Measurements from ENCODE around the gene CUTC. TPM values are rescaled to one million over a fixed set of nuclear protein-coding genes. Genes with fewer than 3 reads are reported as not detected.

CUTC gene
- total RNA-seq, 1 donor from 2014 or later = 10.3 TPM

- no peaks in the 10 kb centered on the region for H3K4me1 ChIP-seq (ENCODE audit: insufficient read depth, low read length)
- H3K36me3 Mint-ChIP-seq (ENCODE audit: low read depth, unreplicated experiment) = no peaks in the 10 kb centered on the region
- H3K79me2 ChIP-seq (ENCODE audit: insufficient read depth, low read length) = no peaks in the 10 kb centered on the region
- no peak for FAIRE-seq
- H3K36me3 ChIP-seq (ENCODE audit: insufficient read depth, low read length) = no peaks in the 10 kb centered on the region
- DNase-seq (ENCODE audit: low read depth) = no peak
- H2AFZ ChIP-seq (ENCODE audit: low read depth, low read length) = no peak overlapping the region
- H3K27ac ChIP-seq (ENCODE audit: low read depth, low read length) = no peak overlapping the region
- H4K20me1 ChIP-seq (ENCODE audit: insufficient read depth, low read length) = no peaks in the 10 kb centered on the region
- H3K4me2 ChIP-seq (ENCODE audit: low read length) = no peak overlapping the region
- no peak overlapping the region for H3K4me3 ChIP-seq (ENCODE audit: insufficient read depth, low read depth, low read length)
- no peaks in the 10 kb centered on the region for H3K4me1 Mint-ChIP-seq (ENCODE audit: low read depth, unreplicated experiment)
- no peak overlapping the region for H3K4me3 Mint-ChIP-seq (ENCODE audit: unreplicated experiment)
- no peak overlapping the region for H3K27ac Mint-ChIP-seq (ENCODE audit: unreplicated experiment)
- no peak for TF ChIP-seq EZH2 (IDR thresholded peaks at IDR 0.05; ENCODE audit: insufficient read depth, low read length)
- TF ChIP-seq, protein P1, sequence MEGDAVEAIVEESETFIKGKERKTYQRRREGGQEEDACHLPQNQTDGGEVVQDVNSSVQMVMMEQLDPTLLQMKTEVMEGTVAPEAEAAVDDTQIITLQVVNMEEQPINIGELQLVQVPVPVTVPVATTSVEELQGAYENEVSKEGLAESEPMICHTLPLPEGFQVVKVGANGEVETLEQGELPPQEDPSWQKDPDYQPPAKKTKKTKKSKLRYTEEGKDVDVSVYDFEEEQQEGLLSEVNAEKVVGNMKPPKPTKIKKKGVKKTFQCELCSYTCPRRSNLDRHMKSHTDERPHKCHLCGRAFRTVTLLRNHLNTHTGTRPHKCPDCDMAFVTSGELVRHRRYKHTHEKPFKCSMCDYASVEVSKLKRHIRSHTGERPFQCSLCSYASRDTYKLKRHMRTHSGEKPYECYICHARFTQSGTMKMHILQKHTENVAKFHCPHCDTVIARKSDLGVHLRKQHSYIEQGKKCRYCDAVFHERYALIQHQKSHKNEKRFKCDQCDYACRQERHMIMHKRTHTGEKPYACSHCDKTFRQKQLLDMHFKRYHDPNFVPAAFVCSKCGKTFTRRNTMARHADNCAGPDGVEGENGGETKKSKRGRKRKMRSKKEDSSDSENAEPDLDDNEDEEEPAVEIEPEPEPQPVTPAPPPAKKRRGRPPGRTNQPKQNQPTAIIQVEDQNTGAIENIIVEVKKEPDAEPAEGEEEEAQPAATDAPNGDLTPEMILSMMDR (IDR thresholded peaks at IDR 0.05; ENCODE audit: insufficient read depth, low read depth, low read length) = no peak
- H3K9me3 ChIP-seq (ENCODE audit: insufficient read depth, low read depth, low read length) = no peaks in the 10 kb centered on the region
- H3K9me3 Mint-ChIP-seq (ENCODE audit: unreplicated experiment) = no peaks in the 10 kb centered on the region
- no peak overlapping the region for H3K9ac ChIP-seq (ENCODE audit: low read length)
- no peaks in the 10 kb centered on the region for H3K27me3 ChIP-seq (ENCODE audit: insufficient read depth, low read length)
- H3K27me3 Mint-ChIP-seq (ENCODE audit: low read depth, unreplicated experiment) = peaks cover 11% of the 10 kb centered on the region
Observed at GRCh38 chr10:99799613-99800012, 67.6 kb downstream of the CUTC start.

DNA sequence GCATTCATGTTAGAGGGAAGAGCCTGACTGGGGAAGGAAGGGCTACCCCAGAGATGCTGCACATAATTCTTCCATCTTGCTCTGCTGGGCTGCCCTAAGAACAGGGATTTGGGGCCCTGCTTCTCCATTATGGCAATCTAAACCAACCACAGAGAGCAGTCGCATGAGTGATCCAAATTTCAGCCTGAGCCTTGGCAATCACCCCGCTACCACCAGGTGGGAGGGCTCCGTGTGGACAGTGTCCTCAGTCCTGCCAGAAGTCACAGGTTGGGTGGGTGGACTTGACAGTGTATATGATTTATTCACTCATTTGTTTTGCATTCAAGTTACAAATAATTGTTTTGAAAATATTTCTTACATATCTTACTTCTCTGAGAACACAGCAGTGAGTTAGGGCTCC lies 72.4 kb downstream of the CUTC start:
- TF ChIP-seq EZH2 (IDR thresholded peaks at IDR 0.05; ENCODE audit: insufficient read depth, low read length) = no peak
- TF ChIP-seq, protein P1 (IDR thresholded peaks at IDR 0.05; ENCODE audit: insufficient read depth, low read depth, low read length) = no peak
- no peak for DNase-seq (ENCODE audit: low read depth)
- Histone ChIP-seq H4K20me1 (ENCODE audit: insufficient read depth, low read length) (no peaks in the 10 kb centered on the region), H3K4me2 (ENCODE audit: low read length) (no peak overlapping the region), H3K9me3 (ENCODE audit: insufficient read depth, low read depth, low read length) (no peaks in the 10 kb centered on the region), H3K4me1 (ENCODE audit: insufficient read depth, low read length) (no peaks in the 10 kb centered on the region), H3K79me2 (ENCODE audit: insufficient read depth, low read length) (no peaks in the 10 kb centered on the region), H3K36me3 (ENCODE audit: insufficient read depth, low read length) (no peaks in the 10 kb centered on the region), H3K9ac (ENCODE audit: low read length) (no peak overlapping the region), H3K27me3 (ENCODE audit: insufficient read depth, low read length) (no peaks in the 10 kb centered on the region), H3K4me3 (ENCODE audit: insufficient read depth, low read depth, low read length) (no peak overlapping the region), H3K27ac (ENCODE audit: low read depth, low read length) (no peak overlapping the region), H2AFZ (ENCODE audit: low read depth, low read length) (no peak overlapping the region)
- no peak overlapping the region for H3K27ac Mint-ChIP-seq (ENCODE audit: unreplicated experiment)
- no peak for FAIRE-seq
- H3K4me3 Mint-ChIP-seq (ENCODE audit: unreplicated experiment) = no peak overlapping the region
- no peaks in the 10 kb centered on the region for H3K4me1 Mint-ChIP-seq (ENCODE audit: low read depth, unreplicated experiment)
- H3K36me3 Mint-ChIP-seq (ENCODE audit: low read depth, unreplicated experiment) = no peaks in the 10 kb centered on the region
- H3K9me3 Mint-ChIP-seq (ENCODE audit: unreplicated experiment) = peaks cover 1% of the 10 kb centered on the region
- H3K27me3 Mint-ChIP-seq (ENCODE audit: low read depth, unreplicated experiment) = peaks cover 10% of the 10 kb centered on the region

DNA sequence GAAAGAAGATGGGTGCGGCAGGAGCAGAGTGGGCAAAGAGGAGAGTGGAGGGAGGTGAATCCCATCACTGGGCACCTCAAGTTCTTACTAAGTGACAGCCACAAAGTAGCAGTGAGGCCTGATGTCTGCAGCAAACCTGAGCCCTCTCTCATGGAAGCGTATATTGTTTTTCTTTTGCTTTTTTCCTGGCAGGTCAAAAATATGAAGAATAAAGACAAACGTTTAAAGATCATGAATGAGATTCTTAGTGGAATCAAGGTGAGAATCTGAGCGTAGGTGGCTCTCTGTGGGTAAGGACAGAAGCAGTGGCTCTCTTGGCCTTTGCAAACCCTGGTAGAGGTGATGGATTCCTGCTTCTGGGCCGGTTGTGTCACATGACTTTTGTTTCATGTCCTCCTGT lies 73.2 kb downstream of the CUTC start:
- peaks cover 14% of the 10 kb centered on the region for H3K27me3 Mint-ChIP-seq (ENCODE audit: low read depth, unreplicated experiment)
- no peak overlapping the region for H3K27ac ChIP-seq (ENCODE audit: low read depth, low read length)
- no peaks in the 10 kb centered on the region for H3K4me1 ChIP-seq (ENCODE audit: insufficient read depth, low read length)
- no peaks in the 10 kb centered on the region for H3K9me3 ChIP-seq (ENCODE audit: insufficient read depth, low read depth, low read length)
- H4K20me1 ChIP-seq (ENCODE audit: insufficient read depth, low read length) = no peaks in the 10 kb centered on the region
- TF ChIP-seq EZH2 (IDR thresholded peaks at IDR 0.05; ENCODE audit: insufficient read depth, low read length) = no peak
- TF ChIP-seq, protein P1 (IDR thresholded peaks at IDR 0.05; ENCODE audit: insufficient read depth, low read depth, low read length) = no peak
- no peak overlapping the region for H3K9ac ChIP-seq (ENCODE audit: low read length)
- H3K4me2 ChIP-seq (ENCODE audit: low read length) = no peak overlapping the region
- no peak overlapping the region for H3K4me3 Mint-ChIP-seq (ENCODE audit: unreplicated experiment)
- H3K36me3 ChIP-seq (ENCODE audit: insufficient read depth, low read length) = no peaks in the 10 kb centered on the region
- H3K36me3 Mint-ChIP-seq (ENCODE audit: low read depth, unreplicated experiment) = no peaks in the 10 kb centered on the region
- DNase-seq (ENCODE audit: low read depth) = no peak
- no peak overlapping the region for H2AFZ ChIP-seq (ENCODE audit: low read depth, low read length)
- H3K79me2 ChIP-seq (ENCODE audit: insufficient read depth, low read length) = no peaks in the 10 kb centered on the region
- FAIRE-seq = no peak
- no peaks in the 10 kb centered on the region for H3K4me1 Mint-ChIP-seq (ENCODE audit: low read depth, unreplicated experiment)
- H3K4me3 ChIP-seq (ENCODE audit: insufficient read depth, low read depth, low read length) = no peak overlapping the region
- no peaks in the 10 kb centered on the region for H3K27me3 ChIP-seq (ENCODE audit: insufficient read depth, low read length)
- H3K9me3 Mint-ChIP-seq (ENCODE audit: unreplicated experiment) = peaks cover 1% of the 10 kb centered on the region
- no peak overlapping the region for H3K27ac Mint-ChIP-seq (ENCODE audit: unreplicated experiment)

Other genes with a start within 250 kb of the CUTC start
- not detected in 2 replicates for gene NKX2-3, start 199.3 kb upstream of the CUTC start, total RNA-seq
- 38.0 and 40.7 TPM in 2 replicates for gene SLC25A28, start 111.8 kb upstream of the CUTC start, total RNA-seq
- gene ENTPD7, start 72.7 kb upstream of the CUTC start, total RNA-seq = 21.6 and 22.8 TPM in 2 replicates
- 30.2 and 33.4 TPM in 2 replicates for gene COX15, start 107 bp upstream of the CUTC start, total RNA-seq
- 0.31 and 0.59 TPM in 2 replicates for gene ABCC2, start 50.4 kb downstream of the CUTC start, total RNA-seq

All from astrocyte (in vitro differentiated cells and primary cell).